ENCODE results near the gene VWA3B.

The VWA3B gene

DNA sequence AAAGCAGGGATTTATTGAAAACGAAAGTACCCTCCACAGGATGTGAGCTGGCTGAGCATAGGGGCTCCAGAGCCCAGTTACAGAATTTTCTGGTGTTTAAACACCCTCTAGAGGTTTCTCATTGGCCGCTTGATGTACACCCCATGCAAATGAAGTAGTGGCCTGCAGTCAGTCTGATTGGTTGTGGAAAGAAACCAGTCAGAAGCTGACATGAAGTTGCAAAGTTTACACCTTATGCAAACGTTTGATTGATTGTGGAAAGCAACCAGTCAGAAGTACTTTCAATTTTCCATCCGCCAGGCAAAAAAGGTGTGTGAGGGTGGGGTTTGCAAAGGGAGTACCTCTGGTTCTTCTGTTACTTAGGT, 62.3 kb downstream of the VWA3B start:
- ATAC-seq, result peak; percentile 83
- TF ChIP-seq OSR1 (CRISPR knock-in tag; IDR thresholded peaks at IDR 0.05), result no peak
- no peak for TF ChIP-seq CREB5 (CRISPR knock-in tag; IDR thresholded peaks at IDR 0.05; ENCODE audit: low read depth)
- TF ChIP-seq RARB (CRISPR knock-in tag; IDR thresholded peaks at IDR 0.05), result no peak
- TF ChIP-seq POU6F1 (CRISPR knock-in tag; IDR thresholded peaks at IDR 0.05; ENCODE audit: borderline replicate concordance, low read depth), result no peak
- TF ChIP-seq ZNF70 (CRISPR knock-in tag; IDR thresholded peaks at IDR 0.05), result no peak
- TF ChIP-seq TCF4 (CRISPR knock-in tag; IDR thresholded peaks at IDR 0.05; ENCODE audit: borderline replicate concordance), result no peak
- no peak for TF ChIP-seq ARNTL (CRISPR knock-in tag; IDR thresholded peaks at IDR 0.05; ENCODE audit: borderline replicate concordance, low read depth)
- TF ChIP-seq CSRNP3 (CRISPR knock-in tag; IDR thresholded peaks at IDR 0.05), result no peak
- no peak for TF ChIP-seq PPARA (CRISPR knock-in tag; IDR thresholded peaks at IDR 0.05; ENCODE audit: borderline replicate concordance)
- no peak for TF ChIP-seq SNAI2 (CRISPR knock-in tag; IDR thresholded peaks at IDR 0.05)
- no peak for TF ChIP-seq PATZ1 (CRISPR knock-in tag; IDR thresholded peaks at IDR 0.05; ENCODE audit: borderline replicate concordance)
- TF ChIP-seq BACH2 (CRISPR knock-in tag; IDR thresholded peaks at IDR 0.05; ENCODE audit: borderline replicate concordance), result no peak
- no peak for TF ChIP-seq CSDC2 (CRISPR knock-in tag; IDR thresholded peaks at IDR 0.05)
- no peak for TF ChIP-seq ISL1 (CRISPR knock-in tag; IDR thresholded peaks at IDR 0.05)
- TF ChIP-seq ZNF565 (CRISPR knock-in tag; conservative IDR thresholded peaks at IDR 0.05; ENCODE audit: low read depth), result no peak

DNA sequence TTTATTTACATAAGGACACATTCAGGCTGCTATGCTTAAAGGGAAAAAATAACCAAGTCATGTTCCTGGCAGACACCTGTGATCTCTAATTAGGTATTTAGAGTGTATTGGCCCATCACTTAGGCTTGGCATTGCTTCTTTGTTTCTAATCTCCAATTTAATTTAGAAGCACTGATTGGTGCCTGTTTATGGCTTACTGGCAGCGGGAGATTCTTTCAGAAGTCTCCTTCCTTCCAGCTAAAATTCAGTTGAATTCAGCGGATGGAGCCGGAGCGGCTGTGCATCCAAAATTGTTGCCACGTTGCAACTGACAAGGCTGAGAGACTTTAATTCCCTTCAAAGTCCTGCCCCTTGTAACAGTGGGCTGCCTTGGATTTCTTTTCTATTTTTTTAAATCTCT, 66.5 kb downstream of the VWA3B start:
- no peak for ATAC-seq
- TF ChIP-seq TSHZ2 (CRISPR knock-in tag; IDR thresholded peaks at IDR 0.05), result no peak
- no peak for TF ChIP-seq ZNF8 (CRISPR knock-in tag; IDR thresholded peaks at IDR 0.05)
- TF ChIP-seq PPARA (CRISPR knock-in tag; IDR thresholded peaks at IDR 0.05; ENCODE audit: borderline replicate concordance), result no peak
- no peak for TF ChIP-seq ESRRG (CRISPR knock-in tag; IDR thresholded peaks at IDR 0.05)
- no peak for TF ChIP-seq CREB5 (CRISPR knock-in tag; IDR thresholded peaks at IDR 0.05; ENCODE audit: low read depth)
- no peak for TF ChIP-seq ISL1 (CRISPR knock-in tag; IDR thresholded peaks at IDR 0.05)
- TF ChIP-seq ARNTL (CRISPR knock-in tag; IDR thresholded peaks at IDR 0.05; ENCODE audit: borderline replicate concordance, low read depth), result no peak
- no peak for TF ChIP-seq ZNF70 (CRISPR knock-in tag; IDR thresholded peaks at IDR 0.05)
- TF ChIP-seq POU6F1 (CRISPR knock-in tag; IDR thresholded peaks at IDR 0.05; ENCODE audit: borderline replicate concordance, low read depth), result no peak
- TF ChIP-seq ZC3H10 (CRISPR knock-in tag; IDR thresholded peaks at IDR 0.05), result no peak
- TF ChIP-seq BACH2 (CRISPR knock-in tag; IDR thresholded peaks at IDR 0.05; ENCODE audit: borderline replicate concordance), result no peak
- TF ChIP-seq SNAI2 (CRISPR knock-in tag; IDR thresholded peaks at IDR 0.05), result no peak
- no peak for TF ChIP-seq PATZ1 (CRISPR knock-in tag; IDR thresholded peaks at IDR 0.05; ENCODE audit: borderline replicate concordance)
- TF ChIP-seq TCF4 (CRISPR knock-in tag; IDR thresholded peaks at IDR 0.05; ENCODE audit: borderline replicate concordance), result no peak
- TF ChIP-seq TOX (CRISPR knock-in tag; IDR thresholded peaks at IDR 0.05; ENCODE audit: borderline replicate concordance), result no peak
- TF ChIP-seq GLIS3 (CRISPR knock-in tag; IDR thresholded peaks at IDR 0.05), result no peak
- no peak for TF ChIP-seq CSDC2 (CRISPR knock-in tag; IDR thresholded peaks at IDR 0.05)
- TF ChIP-seq ZFP30 (CRISPR knock-in tag; IDR thresholded peaks at IDR 0.05), result no peak
- TF ChIP-seq ZNF565 (CRISPR knock-in tag; conservative IDR thresholded peaks at IDR 0.05; ENCODE audit: low read depth), result no peak
- no peak for TF ChIP-seq OSR1 (CRISPR knock-in tag; IDR thresholded peaks at IDR 0.05)

Data from SK-N-SH treated with all-trans-retinoic acid at 6 μM for 48 hours (cell line).